NCI-H2196 (cell line): ENCODE data around the gene PER3.
"Not testable (repeated sequence)": the region's sequence is repeated elsewhere in the genome, so short reads cannot be mapped to it uniquely, and the experiment has no call there.

Experiments used
- DNase-seq: peaks from one replicate; lab custom pipeline; 2025; ENCODE audit not compliant: unreplicated experiment; lab: John Stamatoyannopoulos, UW

PER3 gene

GRCh38 chr1:7778133-7778628 lies 5.9 kb upstream of the PER3 start:
- DNase-seq: no peak

GRCh38 chr1:7780976-7781375 lies 3.1 kb upstream of the PER3 start:
- no peak for DNase-seq

GRCh38 chr1:7781501-7781900 lies 2.6 kb upstream of the PER3 start:
- no peak for DNase-seq

- no peak for DNase-seq
Observed at GRCh38 chr1:7781923-7782495, 2.1 kb upstream of the PER3 start.

GRCh38 chr1:7783178-7783711 lies 846 bp upstream of the PER3 start:
- peak; percentile 76 for DNase-seq

- peak; percentile 53 for DNase-seq
Observed at GRCh38 chr1:7784492-7785071, 491 bp downstream of the PER3 start.

- DNase-seq: no peak
Observed at GRCh38 chr1:7785108-7785507, 1.0 kb downstream of the PER3 start.

GRCh38 chr1:7786795-7787194 lies 2.7 kb downstream of the PER3 start:
- DNase-seq: no peak

GRCh38 chr1:7789828-7790227 lies 5.7 kb downstream of the PER3 start:
- no peak for DNase-seq

- DNase-seq: not testable (repeated sequence)
Observed at GRCh38 chr1:7791027-7791426, 6.9 kb downstream of the PER3 start.

- no peak for DNase-seq
Observed at GRCh38 chr1:7795406-7795805, 11.3 kb downstream of the PER3 start.

GRCh38 chr1:7805460-7805859 lies 21.4 kb downstream of the PER3 start:
- no peak for DNase-seq

GRCh38 chr1:7808253-7808844 lies 24.3 kb downstream of the PER3 start:
- DNase-seq: peak; percentile 12

GRCh38 chr1:7809742-7810141 lies 25.7 kb downstream of the PER3 start:
- no peak for DNase-seq

- no peak for DNase-seq
Observed at GRCh38 chr1:7810395-7810794, 26.3 kb downstream of the PER3 start.

GRCh38 chr1:7811476-7811875 lies 27.4 kb downstream of the PER3 start:
- DNase-seq: no peak

- DNase-seq: no peak
Observed at GRCh38 chr1:7813677-7814373, 29.7 kb downstream of the PER3 start.

GRCh38 chr1:7821282-7821681 lies 37.2 kb downstream of the PER3 start:
- no peak for DNase-seq

GRCh38 chr1:7824701-7825100 lies 40.6 kb downstream of the PER3 start:
- DNase-seq: no peak

- DNase-seq: no peak
Observed at GRCh38 chr1:7826363-7826762, 42.3 kb downstream of the PER3 start.

GRCh38 chr1:7827126-7827955 lies 43.2 kb downstream of the PER3 start:
- DNase-seq: no peak
